Adrenal gland (tissue), 19 donors: ENCODE data around the gene AP4M1. TPM values are rescaled to one million over a fixed set of nuclear protein-coding genes. Genes with fewer than 3 reads are reported as not detected.

ENCODE experiments used
- DNase-seq, 7 donors: peaks; one replicate each; pipeline ENCODE4 v3.0.0-alpha.2; 2019 to 2020
- H3K27ac ChIP-seq, 5 donors: fragments of 200-600 bp; sonication (generic) in 4 of 5; 1 replicate in 3 of 5; 2 replicates in 2 of 5; pipeline versions ENCODE4 v1.5.1 to v1.8.0; 2016 to 2020; ENCODE audit warnings: mild to moderate bottlenecking in 1 of 5
- H3K27me3 ChIP-seq: fragments of 200-600 bp; 2 replicates; pipeline ENCODE4 v1.8.0; 2021
- H3K36me3 ChIP-seq, 2 donors: fragments of 200-600 bp; replicated peaks in 1 of 2; 1 replicate in 1 of 2; 2 replicates in 1 of 2; pipeline versions ENCODE4 v1.5.1 to v1.8.0; 2018 to 2022
- H3K4me1 ChIP-seq, 2 donors: fragments of 200-600 bp; replicated peaks in 1 of 2; 1 replicate in 1 of 2; 2 replicates in 1 of 2; pipeline versions ENCODE4 v1.5.1 to v1.8.0; 2018 to 2021
- H3K4me3 ChIP-seq, 4 donors: fragments of 200-600 bp; sonication (generic) in 3 of 4; one replicate each; pipeline ENCODE4 v1.5.1; 2016 to 2018
- H3K9me3 ChIP-seq, 3 donors: fragments of 200-600 bp; sonication (generic) in 1 of 3; replicated peaks in 1 of 3; 1 replicate in 2 of 3; 2 replicates in 1 of 3; pipeline versions ENCODE4 v1.5.1 to v1.8.0; 2016 to 2021
- POLR2A ChIP-seq, 2 donors: fragments of 450-650 bp; IDR thresholded peaks; one replicate each; pipeline ENCODE4 v1.6.1; 2017; ENCODE audit warnings: antibody characterized with exemption in 2 of 2, mild to moderate bottlenecking in 2 of 2, moderate library complexity in 1 of 2
- WGBS, 4 donors: extraction: QIAGEN DNeasy Blood & Tissue Kit in 2 of 4; methylation state at CpG; one replicate each; pipeline versions ENCODE4 v1.1.5 to v1.1.7; 2013 to 2017; 5-methylcytosine and 5-hydroxymethylcytosine counted together
- intact Hi-C, 2 donors: fragments of 100-400 bp; cut with DNase I; formaldehyde crosslinking; loops; one replicate each; pipeline versions ENCODE4 v1.14.1 to v1.15.0; 2022 to 2023
- long read RNA-seq, 10 donors: library from polyadenylated mRNA in 3 of 10; unstranded in 2 of 10; stranded (forward) in 1 of 10; transcript quantifications; one replicate each; pipeline ENCODE4 v2.0.0 and lab custom pipeline, GENCODE V29; 2021 to 2026
- polyA plus RNA-seq, 3 donors: library from polyadenylated mRNA; stranded (reverse); fragments of 200-250 nt in 2 of 3; fragments of 350-450 nt in 1 of 3; fragmentation: Illumina TruSeq in 1 of 3; extraction: RNeasy Lipid Tissue Mini Kit (QIAGEN cat#74804) in 1 of 3; gene quantifications; one replicate each; pipeline ENCODE4 v1.2.3, GENCODE V29; 2013 to 2014
- total RNA-seq, 9 donors: library from RNA; depleted of rRNA in 4 of 9; stranded (reverse); fragments of >200 nt in 4 of 9; fragments of 120-200 nt in 1 of 9; fragmentation: NEBNext Ultra II Directional in 1 of 9; extraction: Animal tissue kit (Norgen Biotek cat#: 25700) in 1 of 9; gene quantifications; one replicate each; pipeline versions ENCODE4 v1.1.0 to v1.2.4, GENCODE V29; 2013 to 2023
- TF ChIP-seq, protein P1 (sequence below), 6 experiments: fragments of 450-650 bp in 4 of 6; fragments of 200-600 bp in 2 of 6; sonication (generic) in 1 of 6; IDR thresholded peaks; 1 replicate in 5 of 6; 2 replicates in 1 of 6; pipeline versions ENCODE4 v1.5.1 to v1.8.0; 2016 to 2021; ENCODE audit warnings: antibody characterized with exemption in 6 of 6, mild to moderate bottlenecking in 2 of 6, moderate library complexity in 1 of 6
- donor health status: healthy with polysubstance abuse.
- donor health status: Bipolar disorder and iron deficiency.
- donor health status: DM: yes; HTN: yes; CAD: no.
- donor health status: DM: no; HTN: no; CAD: no.
- donor health status: DM: no; HTN: no; CAD: no.
- donor health status: DM: yes; HTN: yes; CAD: no.

AP4M1 gene, protein sequence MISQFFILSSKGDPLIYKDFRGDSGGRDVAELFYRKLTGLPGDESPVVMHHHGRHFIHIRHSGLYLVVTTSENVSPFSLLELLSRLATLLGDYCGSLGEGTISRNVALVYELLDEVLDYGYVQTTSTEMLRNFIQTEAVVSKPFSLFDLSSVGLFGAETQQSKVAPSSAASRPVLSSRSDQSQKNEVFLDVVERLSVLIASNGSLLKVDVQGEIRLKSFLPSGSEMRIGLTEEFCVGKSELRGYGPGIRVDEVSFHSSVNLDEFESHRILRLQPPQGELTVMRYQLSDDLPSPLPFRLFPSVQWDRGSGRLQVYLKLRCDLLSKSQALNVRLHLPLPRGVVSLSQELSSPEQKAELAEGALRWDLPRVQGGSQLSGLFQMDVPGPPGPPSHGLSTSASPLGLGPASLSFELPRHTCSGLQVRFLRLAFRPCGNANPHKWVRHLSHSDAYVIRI
- total RNA-seq = 10 to 100 TPM in 7 of 9 donors, 1 to 10 TPM in 2; 9.6 to 24.0 (median 15.9) TPM
- 10 to 100 TPM in 2 of 3 donors, 1 to 10 TPM in 1; 9.6 to 30.1 (median 23.5) TPM for polyA plus RNA-seq
- long read RNA-seq, donor 1, partial matches to known transcripts = 0 of 1 reads
- long read RNA-seq, donor 1, other reads (novel, unspliced or antisense) = 0 of 1 reads
- long read RNA-seq, donor 2, partial matches to known transcripts = 21 of 22 reads
- long read RNA-seq, donor 2, other reads (novel, unspliced or antisense) = 0 of 22 reads
- long read RNA-seq, donor 3 = 0 reads
- long read RNA-seq, donor 4, transcript AP4M1-201 (15 exons, 1,817 nt) = major isoform, 9 of 17 reads
- long read RNA-seq, donor 4, partial matches to known transcripts = 1 of 17 reads
- long read RNA-seq, donor 4, other reads (novel, unspliced or antisense) = 6 of 17 reads
- long read RNA-seq, donor 5, transcript AP4M1-201 (15 exons, 1,817 nt) = major isoform, 19 of 32 reads
- long read RNA-seq, donor 5, partial matches to known transcripts = 0 of 32 reads
- long read RNA-seq, donor 5, other reads (novel, unspliced or antisense) = 13 of 32 reads
- long read RNA-seq, donor 6, partial matches to known transcripts = 2 of 11 reads
- long read RNA-seq, donor 6, other reads (novel, unspliced or antisense) = 5 of 11 reads
- long read RNA-seq, donor 7, partial matches to known transcripts = 0 of 3 reads
- long read RNA-seq, donor 7, other reads (novel, unspliced or antisense) = 0 of 3 reads
- long read RNA-seq, donor 8, partial matches to known transcripts = 11 of 19 reads
- long read RNA-seq, donor 8, other reads (novel, unspliced or antisense) = 5 of 19 reads
- long read RNA-seq, donor 9 = 0 reads
- long read RNA-seq, donor 10, partial matches to known transcripts = 0 of 3 reads
- long read RNA-seq, donor 10, other reads (novel, unspliced or antisense) = 0 of 3 reads

- H3K4me1 ChIP-seq = peaks cover 13 to 14% of the 10 kb centered on the region in 2 donors
- peaks cover 0 to 38% of the 10 kb centered on the region in 2 donors for H3K36me3 ChIP-seq
- intact Hi-C loops = no loop called here
- no peaks in the 10 kb centered on the region for H3K9me3 ChIP-seq
- H3K27me3 ChIP-seq = no peaks in the 10 kb centered on the region
- H3K27ac ChIP-seq = peak within 1 kb of the TSS; percentile 76 to 97 (median 87)
- peak; percentile 98 to 99 (median 99) for DNase-seq
- peak within 1 kb of the TSS; percentile 69 to 89 (median 76) for H3K4me3 ChIP-seq
- WGBS, 4 donors = 0 to 4% (median 0%) methylated on average over 15 to 80 of the region's 80 CpGs
- peak in 1 of 2 donors; percentile 55 for TF ChIP-seq POLR2A (IDR thresholded peaks at IDR 0.05)
- TF ChIP-seq, protein P1, sequence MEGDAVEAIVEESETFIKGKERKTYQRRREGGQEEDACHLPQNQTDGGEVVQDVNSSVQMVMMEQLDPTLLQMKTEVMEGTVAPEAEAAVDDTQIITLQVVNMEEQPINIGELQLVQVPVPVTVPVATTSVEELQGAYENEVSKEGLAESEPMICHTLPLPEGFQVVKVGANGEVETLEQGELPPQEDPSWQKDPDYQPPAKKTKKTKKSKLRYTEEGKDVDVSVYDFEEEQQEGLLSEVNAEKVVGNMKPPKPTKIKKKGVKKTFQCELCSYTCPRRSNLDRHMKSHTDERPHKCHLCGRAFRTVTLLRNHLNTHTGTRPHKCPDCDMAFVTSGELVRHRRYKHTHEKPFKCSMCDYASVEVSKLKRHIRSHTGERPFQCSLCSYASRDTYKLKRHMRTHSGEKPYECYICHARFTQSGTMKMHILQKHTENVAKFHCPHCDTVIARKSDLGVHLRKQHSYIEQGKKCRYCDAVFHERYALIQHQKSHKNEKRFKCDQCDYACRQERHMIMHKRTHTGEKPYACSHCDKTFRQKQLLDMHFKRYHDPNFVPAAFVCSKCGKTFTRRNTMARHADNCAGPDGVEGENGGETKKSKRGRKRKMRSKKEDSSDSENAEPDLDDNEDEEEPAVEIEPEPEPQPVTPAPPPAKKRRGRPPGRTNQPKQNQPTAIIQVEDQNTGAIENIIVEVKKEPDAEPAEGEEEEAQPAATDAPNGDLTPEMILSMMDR (IDR thresholded peaks at IDR 0.05) = no peak
These were observed at the start of gene AP4M1, which contains the start of gene MCM7 for GRCh38 chr7:100101016-100101862. TSS of gene AP4M1 (plus strand) at chr7:100101643. CDS start at chr7:100101715, 72 bp downstream. TSS of gene MCM7 (minus strand) at chr7:100101397. CDS start at chr7:100101294, 103 bp downstream.

GRCh38 chr7:100053215-100053614 is 48.2 kb upstream of the AP4M1 start:
- 30 to 48% (median 32%) methylated on average over 3 of the region's 3 CpGs for WGBS, 4 donors
- Histone ChIP-seq H3K36me3 (peaks cover 0 to 11% of the 10 kb centered on the region in 2 donors), H3K4me3 (no peak overlapping the region), H3K9me3 (no peaks in the 10 kb centered on the region), H3K27me3 (no peaks in the 10 kb centered on the region), H3K27ac (no peak overlapping the region), H3K4me1 (peaks cover 3 to 9% of the 10 kb centered on the region in 2 donors)
- peak; percentile 57 to 84 (median 78) for DNase-seq
- TF ChIP-seq, protein P1 (IDR thresholded peaks at IDR 0.05) = peak; percentile 9 to 70 (median 66)
- TF ChIP-seq POLR2A (IDR thresholded peaks at IDR 0.05) = no peak
- intact Hi-C loops = loop anchor here (5.0 to 10.0 kb wide), 3 partner anchors 41 to 58 kb away; no protein-coding TSS in a partner anchor

DNA sequence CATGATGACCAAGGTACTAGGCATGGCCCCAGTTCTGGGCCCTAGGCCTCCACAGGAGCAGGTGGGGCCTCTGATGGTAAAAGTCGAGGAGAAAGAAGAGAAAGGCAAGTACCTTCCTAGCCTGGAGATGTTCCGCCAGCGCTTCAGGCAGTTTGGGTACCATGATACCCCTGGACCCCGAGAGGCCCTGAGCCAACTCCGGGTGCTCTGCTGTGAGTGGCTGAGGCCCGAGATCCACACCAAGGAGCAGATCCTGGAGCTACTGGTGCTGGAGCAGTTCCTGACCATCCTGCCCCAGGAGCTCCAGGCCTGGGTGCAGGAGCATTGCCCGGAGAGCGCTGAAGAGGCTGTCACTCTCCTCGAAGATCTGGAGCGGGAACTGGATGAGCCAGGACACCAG is 44.4 kb upstream of the AP4M1 start:
- 89 to 93% (median 91%) methylated on average over 7 to 10 of the region's 10 CpGs for WGBS, 4 donors
- intact Hi-C loops = loop anchor here in 1 of 2 donors (10.0 kb wide), 1 partner anchor 62 kb away; no protein-coding TSS in a partner anchor
- H3K36me3 ChIP-seq = peaks cover 0 to 39% of the 10 kb centered on the region in 2 donors

More for the DNA sequence above, 44.4 kb upstream of the AP4M1 start:
- H3K27me3 ChIP-seq = no peaks in the 10 kb centered on the region
- H3K27ac ChIP-seq = no peak overlapping the region
- no peaks in the 10 kb centered on the region for H3K9me3 ChIP-seq
- H3K4me3 ChIP-seq = no peak overlapping the region
- no peak for DNase-seq
- TF ChIP-seq, protein P1 (IDR thresholded peaks at IDR 0.05) = no peak
- TF ChIP-seq POLR2A (IDR thresholded peaks at IDR 0.05) = no peak
- H3K4me1 ChIP-seq = no peaks in the 10 kb centered on the region
